Dendritic cell treated with granulocyte-macrophage colony-stimulating factor and Interleukin-4, amounts not matched to agents 40 ng/mL and 50 ng/mL, for 4 days (primary cell): ENCODE measurements around the gene SFMBT2.
"Not testable (repeated sequence)": the region's sequence is repeated elsewhere in the genome, so short reads cannot be mapped to it uniquely, and the experiment has no call there.

Experiments used
- H3K27ac Mint-ChIP-seq: one replicate; pipeline ENCODE4 v1.8.0; 2022; ENCODE audit warnings: mild to moderate bottlenecking, mixed read lengths
- H3K27me3 Mint-ChIP-seq: one replicate; pipeline ENCODE4 v1.8.0; 2022; ENCODE audit warnings: mild to moderate bottlenecking, mixed read lengths
- H3K36me3 Mint-ChIP-seq: one replicate; pipeline ENCODE4 v1.8.0; 2022; ENCODE audit warnings: low read depth, mixed read lengths
- H3K4me1 Mint-ChIP-seq: one replicate; pipeline ENCODE4 v1.8.0; 2022; ENCODE audit warnings: low read depth, mixed read lengths
- H3K4me3 Mint-ChIP-seq: one replicate; pipeline ENCODE4 v1.8.0; 2022; ENCODE audit warnings: mild to moderate bottlenecking, moderate library complexity, mixed read lengths
- H3K9me3 Mint-ChIP-seq: one replicate; pipeline ENCODE4 v1.8.0; 2022; ENCODE audit warnings: mixed read lengths
- intact Hi-C: fragments of 100-400 bp; cut with micrococcal nuclease; formaldehyde crosslinking; loops from one replicate; pipeline ENCODE4 v1.15.0; 2022

SFMBT2 gene

GRCh38 chr10:7401782-7402181, 9.1 kb downstream of the SFMBT2 start:
- H3K27ac Mint-ChIP-seq = no peak overlapping the region
- no peaks in the 10 kb centered on the region for H3K9me3 Mint-ChIP-seq
- no peaks in the 10 kb centered on the region for H3K36me3 Mint-ChIP-seq
- no peaks in the 10 kb centered on the region for H3K27me3 Mint-ChIP-seq
- peaks cover 28% of the 10 kb centered on the region for H3K4me1 Mint-ChIP-seq
- no peak overlapping the region for H3K4me3 Mint-ChIP-seq
- intact Hi-C loops = no loop called here

- intact Hi-C loops = no loop called here
Observed at GRCh38 chr10:7401156-7401555, 9.7 kb downstream of the SFMBT2 start.

GRCh38 chr10:7400068-7400715, 10.6 kb downstream of the SFMBT2 start:
- no peaks in the 10 kb centered on the region for H3K36me3 Mint-ChIP-seq
- no peak overlapping the region for H3K27ac Mint-ChIP-seq
- no peaks in the 10 kb centered on the region for H3K27me3 Mint-ChIP-seq
- H3K4me3 Mint-ChIP-seq = no peak overlapping the region
- H3K4me1 Mint-ChIP-seq = peaks cover 20% of the 10 kb centered on the region
- H3K9me3 Mint-ChIP-seq = no peaks in the 10 kb centered on the region
- intact Hi-C loops = no loop called here

More at GRCh38 chr10:7401156-7401555, 9.7 kb downstream of the SFMBT2 start:
- H3K9me3 Mint-ChIP-seq = no peaks in the 10 kb centered on the region
- H3K27me3 Mint-ChIP-seq = no peaks in the 10 kb centered on the region
- peaks cover 22% of the 10 kb centered on the region for H3K4me1 Mint-ChIP-seq
- H3K36me3 Mint-ChIP-seq = no peaks in the 10 kb centered on the region
- H3K27ac Mint-ChIP-seq = no peak overlapping the region
- H3K4me3 Mint-ChIP-seq = no peak overlapping the region

- Mint-ChIP-seq H3K36me3 (no peaks in the 10 kb centered on the region), H3K4me1 (peaks cover 15% of the 10 kb centered on the region)
Observed at GRCh38 chr10:7399533-7399932, 11.3 kb downstream of the SFMBT2 start.

GRCh38 chr10:7397049-7398035, 13.5 kb downstream of the SFMBT2 start:
- Mint-ChIP-seq H3K27ac (no peak overlapping the region), H3K27me3 (no peaks in the 10 kb centered on the region), H3K9me3 (no peaks in the 10 kb centered on the region), H3K4me1 (peaks cover 9% of the 10 kb centered on the region), H3K36me3 (no peaks in the 10 kb centered on the region), H3K4me3 (no peak overlapping the region)
- intact Hi-C loops = no loop called here

More at GRCh38 chr10:7399533-7399932, 11.3 kb downstream of the SFMBT2 start:
- Mint-ChIP-seq H3K27me3 (no peaks in the 10 kb centered on the region), H3K4me3 (no peak overlapping the region), H3K9me3 (no peaks in the 10 kb centered on the region), H3K27ac (no peak overlapping the region)
- intact Hi-C loops = no loop called here

GRCh38 chr10:7392301-7392700, 18.5 kb downstream of the SFMBT2 start:
- H3K27ac Mint-ChIP-seq, H3K4me3 Mint-ChIP-seq, intact Hi-C loops, H3K27me3 Mint-ChIP-seq, H3K36me3 Mint-ChIP-seq, H3K9me3 Mint-ChIP-seq: not testable (repeated sequence)
- H3K4me1 Mint-ChIP-seq = peaks cover 14% of the 10 kb centered on the region

- H3K27ac Mint-ChIP-seq = no peak overlapping the region
- no peak overlapping the region for H3K4me3 Mint-ChIP-seq
- intact Hi-C loops = no loop called here
- H3K27me3 Mint-ChIP-seq = no peaks in the 10 kb centered on the region
- no peaks in the 10 kb centered on the region for H3K9me3 Mint-ChIP-seq
- no peaks in the 10 kb centered on the region for H3K36me3 Mint-ChIP-seq
- peaks cover 17% of the 10 kb centered on the region for H3K4me1 Mint-ChIP-seq
Observed at GRCh38 chr10:7391748-7392147, 19.1 kb downstream of the SFMBT2 start.

- intact Hi-C loops = not testable (repeated sequence)
Observed at GRCh38 chr10:7390689-7391110, 20.1 kb downstream of the SFMBT2 start.

GRCh38 chr10:7389844-7390243, 21.0 kb downstream of the SFMBT2 start:
- H3K27me3 Mint-ChIP-seq = no peaks in the 10 kb centered on the region
- intact Hi-C loops = no loop called here
- peaks cover 17% of the 10 kb centered on the region for H3K4me1 Mint-ChIP-seq

More at GRCh38 chr10:7390689-7391110, 20.1 kb downstream of the SFMBT2 start:
- H3K27me3 Mint-ChIP-seq, H3K36me3 Mint-ChIP-seq, H3K4me3 Mint-ChIP-seq, H3K27ac Mint-ChIP-seq, H3K9me3 Mint-ChIP-seq: not testable (repeated sequence)
- peaks cover 17% of the 10 kb centered on the region for H3K4me1 Mint-ChIP-seq

GRCh38 chr10:7389346-7389745, 21.5 kb downstream of the SFMBT2 start:
- H3K4me3 Mint-ChIP-seq = no peak overlapping the region
- H3K4me1 Mint-ChIP-seq = peaks cover 17% of the 10 kb centered on the region
- H3K27ac Mint-ChIP-seq = no peak overlapping the region
- intact Hi-C loops = no loop called here
- no peaks in the 10 kb centered on the region for H3K36me3 Mint-ChIP-seq
- no peaks in the 10 kb centered on the region for H3K27me3 Mint-ChIP-seq
- no peaks in the 10 kb centered on the region for H3K9me3 Mint-ChIP-seq

More at GRCh38 chr10:7389844-7390243, 21.0 kb downstream of the SFMBT2 start:
- no peak overlapping the region for H3K4me3 Mint-ChIP-seq
- no peaks in the 10 kb centered on the region for H3K9me3 Mint-ChIP-seq
- no peaks in the 10 kb centered on the region for H3K36me3 Mint-ChIP-seq
- H3K27ac Mint-ChIP-seq = no peak overlapping the region

GRCh38 chr10:7388602-7389001, 22.2 kb downstream of the SFMBT2 start:
- no peaks in the 10 kb centered on the region for H3K9me3 Mint-ChIP-seq
- H3K27me3 Mint-ChIP-seq = no peaks in the 10 kb centered on the region
- no peak overlapping the region for H3K4me3 Mint-ChIP-seq
- intact Hi-C loops = no loop called here
- peaks cover 17% of the 10 kb centered on the region for H3K4me1 Mint-ChIP-seq
- no peaks in the 10 kb centered on the region for H3K36me3 Mint-ChIP-seq
- H3K27ac Mint-ChIP-seq = no peak overlapping the region

- H3K27ac Mint-ChIP-seq, intact Hi-C loops, H3K9me3 Mint-ChIP-seq, H3K27me3 Mint-ChIP-seq, H3K36me3 Mint-ChIP-seq, H3K4me3 Mint-ChIP-seq: not testable (repeated sequence)
- peaks cover 17% of the 10 kb centered on the region for H3K4me1 Mint-ChIP-seq
Observed at GRCh38 chr10:7388149-7388548, 22.7 kb downstream of the SFMBT2 start.

GRCh38 chr10:7385114-7385513, 25.7 kb downstream of the SFMBT2 start:
- Mint-ChIP-seq H3K4me1 (peaks cover 24% of the 10 kb centered on the region), H3K4me3 (no peak overlapping the region), H3K27ac (no peak overlapping the region), H3K27me3 (no peaks in the 10 kb centered on the region), H3K36me3 (peaks cover 12% of the 10 kb centered on the region), H3K9me3 (no peaks in the 10 kb centered on the region)
- intact Hi-C loops = no loop called here

- intact Hi-C loops = no loop called here
- Mint-ChIP-seq H3K27ac (no peak overlapping the region), H3K4me3 (no peak overlapping the region), H3K4me1 (peaks cover 12% of the 10 kb centered on the region), H3K36me3 (peaks cover 18% of the 10 kb centered on the region), H3K27me3 (no peaks in the 10 kb centered on the region), H3K9me3 (no peaks in the 10 kb centered on the region)
Observed at GRCh38 chr10:7383442-7383841, 27.4 kb downstream of the SFMBT2 start.
